GM20000 (cell line): ENCODE measurements around the gene RAB5B.

ENCODE experiments used
- DNase-seq: peaks from one replicate; pipeline ENCODE4 v3.0.0; 2012; ENCODE audit warnings: low spot score
- TF ChIP-seq, protein P1 (sequence below): IDR thresholded peaks from 2 replicates; pipeline ENCODE4 v1.5.1; 2012; ENCODE audit warnings: mild to moderate bottlenecking, control low read depth; ENCODE audit errors: extremely low read depth, missing control alignments

Gene RAB5B

DNA sequence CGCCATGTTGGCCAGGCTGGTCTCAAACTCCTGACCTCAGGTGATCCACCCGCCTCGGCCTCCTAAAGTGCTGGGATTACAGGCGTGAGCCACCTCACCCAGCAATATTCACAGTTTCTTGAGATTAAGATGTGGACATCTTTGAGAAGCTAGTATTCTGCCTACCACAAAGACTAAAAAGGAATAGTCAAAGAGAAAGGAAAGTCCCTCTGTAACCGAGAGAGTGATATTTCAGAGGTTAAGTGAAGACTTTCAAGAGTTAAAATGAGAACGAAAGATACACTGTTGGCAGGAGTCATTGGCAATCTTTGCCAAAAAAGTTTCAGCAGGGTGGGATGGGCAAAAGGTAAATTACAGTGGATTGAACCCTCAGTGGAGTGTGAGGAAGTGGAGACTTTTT is 27.3 kb upstream of the RAB5B start:
- TF ChIP-seq, protein P1, sequence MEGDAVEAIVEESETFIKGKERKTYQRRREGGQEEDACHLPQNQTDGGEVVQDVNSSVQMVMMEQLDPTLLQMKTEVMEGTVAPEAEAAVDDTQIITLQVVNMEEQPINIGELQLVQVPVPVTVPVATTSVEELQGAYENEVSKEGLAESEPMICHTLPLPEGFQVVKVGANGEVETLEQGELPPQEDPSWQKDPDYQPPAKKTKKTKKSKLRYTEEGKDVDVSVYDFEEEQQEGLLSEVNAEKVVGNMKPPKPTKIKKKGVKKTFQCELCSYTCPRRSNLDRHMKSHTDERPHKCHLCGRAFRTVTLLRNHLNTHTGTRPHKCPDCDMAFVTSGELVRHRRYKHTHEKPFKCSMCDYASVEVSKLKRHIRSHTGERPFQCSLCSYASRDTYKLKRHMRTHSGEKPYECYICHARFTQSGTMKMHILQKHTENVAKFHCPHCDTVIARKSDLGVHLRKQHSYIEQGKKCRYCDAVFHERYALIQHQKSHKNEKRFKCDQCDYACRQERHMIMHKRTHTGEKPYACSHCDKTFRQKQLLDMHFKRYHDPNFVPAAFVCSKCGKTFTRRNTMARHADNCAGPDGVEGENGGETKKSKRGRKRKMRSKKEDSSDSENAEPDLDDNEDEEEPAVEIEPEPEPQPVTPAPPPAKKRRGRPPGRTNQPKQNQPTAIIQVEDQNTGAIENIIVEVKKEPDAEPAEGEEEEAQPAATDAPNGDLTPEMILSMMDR = no peak
- peak; percentile 46 for DNase-seq

- TF ChIP-seq, protein P1 = no peak
- no peak for DNase-seq
These were observed 18.5 kb upstream of the RAB5B start for GRCh38 chr12:55955344-55955743.

DNA sequence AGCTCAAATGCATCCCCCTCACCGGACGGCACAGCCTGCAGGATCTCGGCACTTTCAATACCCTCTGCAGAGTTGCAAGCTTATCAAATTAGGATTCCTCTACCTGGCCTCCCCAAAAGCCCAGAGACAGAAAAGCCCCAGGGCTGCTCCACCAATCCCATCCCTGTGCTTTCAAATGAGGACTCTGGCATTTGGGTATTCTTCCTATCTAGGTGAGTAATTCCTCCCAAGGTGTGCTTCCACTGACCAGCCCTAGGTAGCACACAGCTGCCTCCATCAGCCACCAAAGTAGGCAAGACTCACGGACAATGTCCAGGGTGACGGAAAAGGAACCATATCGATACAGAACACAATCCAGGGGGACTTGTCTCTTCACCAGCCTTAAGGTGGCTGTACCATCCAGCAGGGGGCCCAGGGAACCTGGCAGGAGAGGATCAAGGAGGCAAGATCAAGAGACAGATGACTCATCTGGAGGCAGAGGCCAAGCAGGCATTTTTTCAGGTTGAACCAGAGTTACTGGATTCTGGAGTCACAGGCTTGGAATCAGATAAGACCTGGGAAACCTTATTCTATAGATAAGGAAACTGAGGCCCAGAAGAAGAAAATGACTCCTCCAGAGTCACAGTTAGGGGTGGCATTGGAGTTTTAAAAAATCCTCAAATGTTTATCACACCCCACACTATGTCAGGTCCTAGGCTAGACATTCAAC is 17.9 kb upstream of the RAB5B start:
- TF ChIP-seq, protein P1 = no peak
- no peak for DNase-seq

DNA sequence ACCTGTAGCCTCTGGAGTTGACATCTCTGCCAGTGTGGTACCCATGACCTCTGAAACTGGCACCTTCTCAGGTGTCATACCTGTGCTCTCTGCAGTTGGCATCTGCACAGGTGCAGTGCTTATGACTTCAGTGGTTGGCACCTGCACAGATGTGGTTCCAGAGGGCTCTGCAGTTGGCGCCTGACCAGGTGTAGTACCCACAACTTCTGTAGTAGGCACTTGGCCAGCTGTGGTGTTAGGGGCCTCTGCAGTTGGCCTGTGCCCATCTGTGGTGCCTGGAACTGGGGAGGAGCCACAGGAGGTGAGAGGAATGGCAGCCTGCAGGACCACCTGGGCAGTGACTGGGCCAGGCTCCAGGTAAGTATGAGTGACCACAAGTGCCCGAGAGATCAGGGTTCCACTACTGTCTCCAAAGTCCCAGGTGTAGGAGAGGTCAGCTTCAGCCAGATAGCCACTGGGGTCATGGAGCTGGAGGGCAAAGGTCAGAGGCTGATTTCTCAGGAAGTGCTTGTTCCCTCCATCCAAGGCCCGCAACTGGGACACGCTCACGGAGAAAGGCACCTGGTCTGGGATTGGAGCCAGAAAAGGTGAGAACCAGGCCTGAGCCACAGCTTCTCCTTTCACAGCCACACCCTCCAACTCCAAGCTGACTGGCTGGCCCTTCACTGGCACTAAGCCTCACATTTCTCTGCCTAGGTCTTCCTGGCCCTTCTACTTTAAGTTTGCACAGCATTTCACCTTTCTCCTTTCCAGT is 16.6 kb upstream of the RAB5B start:
- TF ChIP-seq, protein P1 = no peak
- DNase-seq = no peak

DNA sequence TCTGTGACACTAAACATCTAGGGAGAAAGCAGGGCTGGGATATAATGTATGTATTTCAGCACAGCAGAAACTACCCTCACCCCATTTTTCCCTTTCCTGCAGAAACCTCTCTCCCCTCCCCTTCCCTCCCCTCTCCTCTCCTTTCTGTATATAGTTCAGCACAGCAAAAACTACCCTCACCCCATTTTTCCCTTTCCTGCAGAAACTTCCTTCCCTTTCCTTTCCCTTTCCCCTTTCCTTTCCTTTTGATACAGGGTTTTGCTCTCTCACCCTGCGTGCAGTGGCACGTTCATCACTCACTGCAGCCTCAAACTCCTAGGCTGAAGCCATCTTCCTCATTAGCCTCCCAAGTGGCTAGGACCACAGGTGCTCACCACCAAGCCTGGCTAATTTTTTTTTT is 10.1 kb upstream of the RAB5B start:
- DNase-seq = no peak

DNA sequence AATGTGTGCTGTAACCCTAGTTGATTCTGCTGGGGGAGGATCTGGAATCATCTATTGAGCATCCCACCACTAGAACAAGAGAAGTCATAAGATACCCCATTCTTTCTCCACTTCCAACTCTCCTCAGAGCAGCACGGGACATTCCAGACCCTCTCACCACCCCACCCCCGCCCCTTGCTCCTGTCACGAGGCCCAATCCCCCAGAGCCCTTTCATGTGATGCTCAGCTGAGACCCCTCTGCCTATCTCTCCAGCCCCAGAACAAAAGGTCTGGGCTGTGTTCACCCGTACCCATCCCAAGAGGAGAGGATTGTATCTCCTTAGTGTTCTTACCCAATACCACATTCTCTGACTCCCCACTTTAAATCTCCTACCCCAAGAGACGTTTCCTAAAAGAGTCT is 8.6 kb upstream of the RAB5B start:
- TF ChIP-seq, protein P1 = no peak
- no peak for DNase-seq

More for the DNA sequence above, 10.1 kb upstream of the RAB5B start:
- TF ChIP-seq, protein P1 = no peak

- DNase-seq = no peak
These were observed 7.9 kb upstream of the RAB5B start, which contains the start of gene PMEL for GRCh38 chr12:55965941-55966407. Gene PMEL (minus strand): TSS chr12:55966042. CDS start chr12:55966011, 31 bp downstream.

More at GRCh38 chr12:55965941-55966407, 7.9 kb upstream of the RAB5B start, which contains the start of gene PMEL:
- TF ChIP-seq, protein P1 = no peak
